ENCODE data around the gene SMAD1.

DNA sequence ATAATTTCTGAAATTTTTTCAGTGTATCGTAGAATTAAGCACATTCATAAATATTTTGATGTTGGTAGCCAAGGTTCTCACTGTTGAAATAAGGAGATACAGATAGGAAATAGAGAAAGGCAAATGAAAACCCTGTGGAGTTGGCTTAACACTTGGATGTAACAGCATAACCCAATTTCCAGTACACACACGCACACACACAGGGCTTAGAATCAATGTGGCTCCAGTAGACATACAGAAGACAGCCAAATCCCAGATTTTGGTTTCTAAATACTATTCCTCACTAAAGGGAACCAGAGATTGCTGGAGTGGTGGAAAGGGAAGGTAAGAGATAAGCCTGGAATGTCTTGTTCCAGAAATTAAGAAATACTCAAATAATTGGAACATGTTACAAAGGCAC lies 54.4 kb downstream of the SMAD1 start:
- TF ChIP-seq, protein P1, sequence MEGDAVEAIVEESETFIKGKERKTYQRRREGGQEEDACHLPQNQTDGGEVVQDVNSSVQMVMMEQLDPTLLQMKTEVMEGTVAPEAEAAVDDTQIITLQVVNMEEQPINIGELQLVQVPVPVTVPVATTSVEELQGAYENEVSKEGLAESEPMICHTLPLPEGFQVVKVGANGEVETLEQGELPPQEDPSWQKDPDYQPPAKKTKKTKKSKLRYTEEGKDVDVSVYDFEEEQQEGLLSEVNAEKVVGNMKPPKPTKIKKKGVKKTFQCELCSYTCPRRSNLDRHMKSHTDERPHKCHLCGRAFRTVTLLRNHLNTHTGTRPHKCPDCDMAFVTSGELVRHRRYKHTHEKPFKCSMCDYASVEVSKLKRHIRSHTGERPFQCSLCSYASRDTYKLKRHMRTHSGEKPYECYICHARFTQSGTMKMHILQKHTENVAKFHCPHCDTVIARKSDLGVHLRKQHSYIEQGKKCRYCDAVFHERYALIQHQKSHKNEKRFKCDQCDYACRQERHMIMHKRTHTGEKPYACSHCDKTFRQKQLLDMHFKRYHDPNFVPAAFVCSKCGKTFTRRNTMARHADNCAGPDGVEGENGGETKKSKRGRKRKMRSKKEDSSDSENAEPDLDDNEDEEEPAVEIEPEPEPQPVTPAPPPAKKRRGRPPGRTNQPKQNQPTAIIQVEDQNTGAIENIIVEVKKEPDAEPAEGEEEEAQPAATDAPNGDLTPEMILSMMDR (conservative IDR thresholded peaks at IDR 0.05; ENCODE audit: low read length): no peak
- no peak for TF ChIP-seq EZH2phosphoT487 (IDR thresholded peaks at IDR 0.05; ENCODE audit: borderline replicate concordance)
